HG02610 (cell line): ENCODE results near the gene JADE1.

Experiments used
- ATAC-seq: cut with Tn5 transposase; IDR thresholded peaks from one replicate; pipeline ENCODE4 v1.9.1; 2021; ENCODE audit warnings: mild to moderate bottlenecking, moderate library complexity; ENCODE audit not compliant: unreplicated experiment

Gene JADE1

DNA sequence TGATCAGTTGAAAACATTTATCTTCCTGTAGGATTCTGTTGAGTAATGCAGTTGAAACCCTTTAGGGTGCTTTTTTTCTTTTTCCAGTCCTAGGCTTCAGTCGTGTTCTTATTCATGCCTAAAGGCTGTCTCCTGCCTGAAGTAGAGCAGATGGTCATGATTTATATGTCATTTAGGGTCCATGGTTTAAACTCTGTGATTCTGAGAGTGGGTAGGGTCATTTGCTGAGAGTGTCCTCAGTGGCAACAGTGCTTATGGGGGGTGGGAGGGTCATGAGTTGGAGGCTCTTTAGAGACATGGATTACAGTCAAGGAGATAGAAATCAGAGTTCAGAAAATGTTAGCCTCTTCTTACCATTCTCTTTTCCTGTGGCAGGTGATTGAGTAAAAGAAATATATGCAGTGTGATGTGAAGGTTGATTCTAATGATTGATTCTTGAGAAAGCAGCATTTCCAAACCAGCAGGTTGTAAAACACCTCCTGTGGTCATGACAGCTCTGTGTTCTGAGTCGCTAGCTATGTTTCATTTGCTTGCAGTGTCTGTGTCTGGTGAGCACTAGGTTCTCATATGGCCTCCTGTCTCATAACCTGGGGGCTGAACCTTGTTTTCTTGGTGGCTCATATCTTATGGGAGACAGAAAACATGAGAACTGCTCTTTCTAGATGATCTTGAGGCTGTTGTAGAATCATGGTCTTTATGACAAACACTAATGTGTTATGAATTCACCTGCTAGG lies 60.4 kb downstream of the JADE1 start:
- peak; percentile 44 for ATAC-seq

DNA sequence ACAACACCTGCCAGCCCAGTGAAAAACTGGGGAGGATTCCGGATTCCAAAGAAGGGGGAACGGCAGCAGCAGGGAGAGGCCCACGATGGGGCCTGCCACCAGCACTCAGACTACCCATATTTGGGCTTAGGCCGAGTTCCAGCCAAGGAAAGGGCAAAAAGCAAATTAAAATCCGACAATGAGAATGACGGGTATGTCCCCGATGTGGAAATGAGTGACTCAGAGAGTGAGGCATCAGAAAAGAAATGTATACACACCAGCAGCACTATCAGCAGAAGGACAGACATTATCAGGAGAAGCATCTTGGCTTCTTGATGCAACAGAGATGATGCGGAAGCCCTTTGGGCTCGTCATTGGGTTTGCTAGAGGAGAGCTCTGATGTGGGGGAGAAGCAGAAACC lies 62.4 kb downstream of the JADE1 start:
- ATAC-seq = no peak

DNA sequence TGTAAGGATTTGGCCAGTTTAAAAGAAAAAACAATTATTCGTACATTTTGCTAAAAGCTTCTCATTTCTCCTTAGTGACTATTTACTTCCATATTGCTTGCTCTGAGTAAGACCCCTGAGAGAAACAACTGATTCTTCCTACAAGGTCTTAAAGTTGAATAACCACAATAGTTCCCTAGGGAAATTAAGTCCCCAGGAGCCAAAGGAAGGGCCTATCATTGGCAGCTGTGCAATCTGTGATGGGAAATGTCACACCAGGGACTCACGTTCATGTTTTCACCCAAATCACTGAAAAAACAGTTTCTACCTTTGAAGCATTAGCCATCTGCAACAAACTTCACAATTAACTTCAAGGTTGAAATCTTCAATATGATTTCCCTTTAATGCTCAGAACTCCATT lies 66.7 kb downstream of the JADE1 start:
- ATAC-seq = no peak

DNA sequence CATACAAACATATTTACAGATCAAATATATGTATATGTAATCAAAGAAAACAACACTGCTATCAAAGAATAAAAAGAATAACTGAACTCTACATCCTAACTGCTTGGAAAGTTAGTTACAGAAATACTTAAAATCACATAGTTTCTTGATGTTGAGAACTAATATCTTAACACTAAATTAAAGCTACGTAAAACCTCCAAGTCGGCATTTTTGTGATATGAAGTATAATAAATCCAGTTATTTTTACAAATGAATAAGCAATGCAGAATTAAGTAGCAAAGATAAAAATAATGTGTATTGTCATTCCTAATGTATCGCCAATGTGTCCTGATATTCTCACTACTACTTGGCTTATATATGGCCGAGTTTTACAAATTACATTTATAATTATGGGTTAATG lies 68.4 kb downstream of the JADE1 start:
- no peak for ATAC-seq

DNA sequence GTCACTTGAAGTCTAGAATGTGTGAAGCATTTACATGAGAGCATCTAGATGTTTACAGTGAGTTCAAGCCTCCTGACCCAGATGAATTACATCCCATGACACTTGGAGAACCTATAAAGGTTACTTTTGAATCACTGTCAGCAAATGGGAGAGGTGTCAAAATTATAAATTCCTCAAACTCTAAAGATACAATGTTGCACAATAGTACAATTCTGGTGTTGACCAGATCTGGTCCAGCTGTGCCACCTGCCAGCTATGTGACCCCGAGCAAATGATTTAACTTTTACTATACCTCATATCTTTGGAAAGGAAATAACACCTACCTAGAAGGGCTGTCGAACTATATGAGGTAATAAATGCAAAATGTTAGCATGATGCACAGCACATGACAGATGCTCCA lies 69.8 kb downstream of the JADE1 start:
- ATAC-seq = no peak

DNA sequence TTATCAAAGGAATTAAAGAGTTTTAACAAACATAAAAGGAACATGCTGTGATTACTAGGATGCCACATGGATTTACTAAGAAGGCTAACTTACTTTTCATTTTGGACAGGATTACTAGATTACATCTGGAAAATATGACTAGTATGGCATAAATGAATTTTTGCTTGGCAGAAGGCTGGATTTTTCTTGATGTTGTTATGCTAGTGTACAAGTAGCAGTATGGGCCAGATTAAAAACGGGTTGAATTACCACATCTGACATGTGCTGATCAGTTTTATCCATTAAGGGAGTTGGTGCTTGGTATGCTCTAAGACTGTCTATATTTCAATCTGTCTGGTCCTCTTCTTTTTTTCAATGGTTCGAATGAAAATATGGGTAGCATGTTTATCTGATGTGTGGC lies 70.5 kb downstream of the JADE1 start:
- ATAC-seq = no peak

DNA sequence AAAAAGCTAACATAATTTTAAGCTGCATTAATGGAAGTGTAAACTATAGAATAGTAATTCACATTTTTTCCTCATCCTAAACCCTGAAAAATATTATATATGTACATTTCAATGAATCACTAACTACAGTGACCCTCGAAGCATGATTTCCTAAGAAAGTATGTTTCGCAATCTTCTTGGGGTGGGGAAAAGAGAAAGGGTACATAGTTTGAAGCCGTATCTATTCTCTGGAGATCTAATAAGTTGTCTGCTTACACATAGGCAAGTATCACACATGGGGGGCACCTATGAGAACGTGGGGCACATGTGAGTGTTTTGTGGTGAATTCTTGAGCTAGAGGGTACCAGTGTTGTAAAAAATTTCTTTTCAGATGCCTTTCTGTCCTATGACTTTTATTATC lies 71.2 kb downstream of the JADE1 start:
- ATAC-seq = no peak

DNA sequence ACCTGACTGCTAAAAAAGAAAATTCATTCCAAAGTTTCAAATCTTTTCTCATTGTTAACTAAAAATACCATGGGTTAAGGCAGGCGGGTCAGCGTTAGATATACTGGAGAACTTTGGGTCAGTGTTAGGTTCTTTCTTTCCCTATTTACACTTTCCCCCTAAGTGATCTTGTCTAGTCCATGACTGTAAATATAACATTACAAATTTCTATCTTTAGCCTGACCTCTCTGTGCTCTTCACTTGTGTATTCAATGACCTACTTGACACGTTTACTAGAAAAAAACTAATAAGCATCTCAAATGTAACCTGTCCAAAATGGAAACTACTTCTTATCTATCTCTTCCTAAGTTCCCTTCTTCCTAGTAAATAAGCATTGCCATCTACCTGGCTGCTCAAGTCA lies 95.3 kb downstream of the JADE1 start:
- no peak for ATAC-seq

DNA sequence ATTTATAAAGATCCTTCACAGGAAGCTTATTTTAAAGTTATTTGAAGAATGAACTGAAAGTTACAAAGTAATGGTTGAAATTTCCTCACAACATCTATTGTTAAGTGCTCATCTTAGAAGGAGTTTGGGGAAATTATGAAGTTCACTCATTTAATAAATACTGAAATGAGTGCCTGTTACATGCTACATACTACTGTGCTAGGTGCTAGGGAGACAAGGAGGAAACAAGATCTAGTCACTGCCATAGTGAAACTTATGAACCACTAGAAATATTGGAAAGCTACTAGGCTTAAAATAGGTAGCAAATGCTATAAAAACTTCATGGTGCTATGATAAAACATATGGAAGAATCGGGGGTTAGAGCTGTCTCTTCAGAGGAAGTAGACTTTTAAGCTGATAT lies 97.1 kb downstream of the JADE1 start:
- peak; percentile 77 for ATAC-seq

DNA sequence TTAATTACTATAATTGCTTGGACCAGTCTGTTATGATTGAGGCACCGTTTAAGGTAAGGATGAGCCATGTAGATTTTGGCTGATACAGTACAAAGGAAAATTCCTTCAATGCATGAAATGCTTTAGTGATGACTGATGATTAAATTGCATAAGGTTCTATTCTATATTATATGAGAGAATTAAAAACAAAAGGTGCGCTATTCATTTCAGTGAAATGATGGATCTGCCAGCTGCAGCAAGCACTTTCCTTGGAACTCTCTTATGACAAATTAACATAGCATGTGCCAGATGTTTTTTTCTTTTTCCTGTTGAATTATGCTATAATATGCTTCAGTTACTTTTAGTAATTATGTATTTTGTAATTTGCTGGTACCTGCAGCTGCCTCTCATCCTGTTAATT lies 98.5 kb downstream of the JADE1 start:
- ATAC-seq = no peak

DNA sequence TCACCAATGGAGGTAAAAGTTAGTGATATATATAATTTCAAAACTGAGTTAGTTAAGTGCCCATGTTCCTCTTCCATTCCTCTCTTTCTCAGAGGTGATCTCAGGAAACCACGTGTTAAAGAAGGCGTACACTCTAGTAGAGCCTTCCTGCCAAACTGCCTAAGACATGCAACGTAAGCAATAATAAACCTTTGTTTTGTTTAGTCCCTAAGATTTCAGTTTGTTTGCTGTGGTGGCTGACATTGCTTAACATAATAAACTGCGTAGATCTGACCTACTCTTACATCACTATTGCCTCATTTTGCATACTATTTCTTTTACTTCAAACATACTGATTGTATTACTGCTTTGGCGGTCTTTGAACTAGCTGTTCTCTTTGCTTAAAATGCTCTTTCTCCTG lies 99.2 kb downstream of the JADE1 start:
- no peak for ATAC-seq

DNA sequence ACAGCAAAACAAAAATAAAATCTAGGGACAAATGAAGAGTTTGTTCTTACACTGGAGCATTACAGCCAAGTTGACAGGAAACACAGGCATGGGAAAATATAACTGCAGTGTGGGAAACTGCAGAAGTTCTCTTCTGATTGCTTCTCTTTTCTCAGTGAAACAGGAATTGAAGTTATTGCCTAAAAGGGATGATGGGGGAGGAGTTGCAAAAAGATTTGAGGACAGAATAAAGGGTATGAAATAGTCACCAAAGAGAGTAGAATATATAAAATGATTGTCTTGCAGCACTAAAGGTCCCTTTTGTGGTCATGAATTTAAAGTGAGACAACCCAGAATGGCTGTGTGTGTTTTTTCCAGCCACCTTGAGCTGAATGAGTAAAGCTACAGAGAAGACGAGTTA lies 103.7 kb downstream of the JADE1 start:
- peak; percentile 29 for ATAC-seq

DNA sequence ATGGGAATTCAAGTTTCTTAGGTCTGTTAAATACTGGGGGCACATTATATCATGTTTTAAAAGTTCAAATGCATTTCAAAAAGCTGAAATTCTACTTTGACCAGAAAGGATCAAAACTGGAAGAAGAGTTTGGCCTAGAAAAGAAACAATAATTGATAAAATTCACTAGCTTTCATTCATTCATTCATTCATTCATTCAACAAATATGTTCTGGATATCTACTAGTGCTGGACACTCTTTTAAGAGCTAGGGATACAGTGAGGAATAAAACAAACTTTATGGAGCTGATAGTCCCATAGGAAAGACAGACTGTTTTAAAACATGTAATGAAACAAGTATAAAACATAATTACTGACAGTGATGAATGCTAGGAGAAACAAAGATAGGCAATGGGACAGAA lies 106.0 kb downstream of the JADE1 start:
- ATAC-seq = no peak

DNA sequence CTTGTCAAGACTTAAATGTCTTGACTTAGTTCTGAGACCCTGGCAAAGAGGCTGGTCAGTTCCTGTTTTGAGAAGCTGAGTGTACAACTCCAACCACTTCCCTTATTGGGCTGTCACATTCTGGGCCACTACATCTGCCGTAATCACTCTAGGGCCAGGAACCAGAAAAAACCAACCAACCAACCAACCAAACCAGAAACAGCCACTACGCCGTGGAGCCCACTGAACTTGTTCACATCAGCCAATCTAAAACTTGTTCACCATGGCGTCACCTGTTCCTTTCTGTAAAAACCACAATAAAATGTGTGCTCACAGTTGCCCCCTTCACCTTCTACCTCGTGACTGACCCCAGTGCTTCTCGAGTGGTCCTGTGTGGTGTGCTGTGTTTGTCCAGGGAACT lies 107.3 kb downstream of the JADE1 start:
- ATAC-seq = peak; percentile 81

DNA sequence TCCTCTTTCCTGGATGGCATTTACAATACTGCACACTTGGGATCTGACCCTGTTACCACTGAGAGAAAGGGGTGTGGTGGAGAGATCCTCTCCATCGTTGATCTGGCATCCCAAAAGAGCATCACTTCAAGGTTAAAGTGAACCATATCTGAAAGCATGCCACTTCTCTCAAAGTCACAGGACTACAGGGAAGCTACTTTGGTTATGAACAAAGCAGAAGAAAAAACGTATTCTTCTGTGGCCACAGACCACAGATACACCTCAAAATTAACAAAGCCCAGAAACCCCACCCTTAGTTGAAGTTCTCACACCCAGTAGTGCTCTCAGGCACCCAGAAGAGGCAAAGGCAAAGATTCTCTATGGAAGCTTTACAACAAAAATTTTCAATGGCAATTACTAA lies 108.3 kb downstream of the JADE1 start:
- ATAC-seq = peak; percentile 70

DNA sequence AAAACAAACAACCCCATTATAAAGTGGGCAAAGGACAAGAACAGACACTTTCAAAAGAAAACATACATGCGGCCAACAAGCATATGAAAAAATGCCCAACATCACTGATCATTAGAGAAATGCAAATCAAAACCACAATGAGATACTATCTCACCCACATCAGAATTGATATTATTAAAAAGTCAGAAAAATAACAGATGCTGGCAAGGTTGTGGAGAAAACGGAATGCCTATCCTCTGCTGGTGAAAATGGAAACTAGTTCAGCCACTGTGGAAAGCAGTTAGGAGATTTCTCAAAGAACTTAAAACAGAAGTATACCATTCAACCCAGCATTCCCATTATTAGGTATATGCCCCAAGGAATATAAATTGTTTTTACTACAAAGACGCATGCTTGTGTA lies 112.5 kb downstream of the JADE1 start:
- no peak for ATAC-seq
